ENCODE data around the gene ITPR2. TPM values are rescaled to one million over a fixed set of nuclear protein-coding genes. Genes with fewer than 3 reads are reported as not detected.
A peak's percentile ranks its signal among the peaks of the same experiment; 100 is the strongest.

Gene ITPR2
- total and polyA plus RNA-seq, 2 of the 13 experiments (the other 11 are each of a cell fraction or from before 2014, with no cell fraction given), result 31.9 to 81.9 TPM

- TF ChIP-seq AFF4 (CRISPR knock-in tag; IDR thresholded peaks at IDR 0.05) (no peak), CREBL2 (CRISPR knock-in tag; IDR thresholded peaks at IDR 0.05; ENCODE audit: borderline replicate concordance) (no peak), SRF (IDR thresholded peaks at IDR 0.05; ENCODE audit: low read depth, low read length) (no peak), KIAA2018 (CRISPR knock-in tag; IDR thresholded peaks at IDR 0.05; ENCODE audit: borderline replicate concordance) (no peak), HOMEZ (CRISPR knock-in tag; IDR thresholded peaks at IDR 0.05; ENCODE audit: low read depth) (peak; percentile 95; the same call in 1 of the 2 replicates), NCOA2 (CRISPR knock-in tag; IDR thresholded peaks at IDR 0.05) (0 out of 2 replicates have a peak, but pooled peaks have one; percentile 34), SALL1 (CRISPR knock-in tag; IDR thresholded peaks at IDR 0.05) (peak; percentile 33; the same call in 1 of the 2 replicates), TCF7 (IDR thresholded peaks at IDR 0.05; ENCODE audit: low read depth) (peak; percentile 22; the same call in 1 of the 2 replicates), HNRNPL (IDR thresholded peaks at IDR 0.05; ENCODE audit: low read depth, low read length) (no peak), HDAC2 (CRISPR knock-in tag; IDR thresholded peaks at IDR 0.05) (peak; percentile 24; the same call in 1 of the 2 replicates), DPF2 (CRISPR knock-in tag; IDR thresholded peaks at IDR 0.05; ENCODE audit: borderline replicate concordance, low read depth) (0 out of 2 replicates have a peak, but pooled peaks have one; percentile 43)
Observed at GRCh38 chr12:26636710-26637328, 196.2 kb downstream of the ITPR2 start (continued).
